ENCODE measurements around the gene DDX42. TPM values are rescaled to one million over a fixed set of nuclear protein-coding genes. Genes with fewer than 3 reads are reported as not detected.

Gene DDX42
- total RNA-seq, 3 donors from 2014 or later, result 86.1 to 137 (median 89.9) TPM

DNA sequence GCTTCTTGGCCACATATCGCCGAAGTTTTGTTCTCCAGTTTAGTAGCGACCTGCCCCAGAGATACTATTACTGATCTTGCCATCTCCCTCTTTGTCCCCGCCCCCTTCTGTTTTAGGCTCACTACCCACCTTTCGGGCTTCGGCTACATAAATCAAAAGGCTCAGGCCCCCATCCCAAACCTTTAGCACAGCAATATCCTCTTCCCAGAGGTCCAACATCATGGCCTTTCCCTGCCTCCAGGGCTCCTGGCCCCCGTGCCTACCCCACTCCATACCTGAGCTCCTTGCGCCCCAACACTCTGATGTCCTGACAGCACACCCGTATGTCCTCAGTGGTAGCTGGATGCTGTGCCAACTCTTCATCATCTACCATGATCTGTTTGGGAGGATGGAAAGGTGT lies 50.4 kb downstream of the DDX42 start:
- no peak for TF ChIP-seq CTCF (IDR thresholded peaks at IDR 0.05)
- intact Hi-C loops (cut with DNase I, micrococcal nuclease), result loop anchor here in 1 of 2 donors (10.0 kb wide), 1 partner anchor 50 kb away; the partner anchor contains the start of genes CCDC47 and DDX42
- ATAC-seq (no peak), DNase-seq (no peak)
- Histone ChIP-seq H3K36me3 (ENCODE audit: low read depth) (peaks cover 12% of the 10 kb centered on the region), H3K9me3 (no peaks in the 10 kb centered on the region), H3K4me3 (no peak overlapping the region), H3K4me1 (ENCODE audit: low read depth) (peaks cover 19% of the 10 kb centered on the region)

- ATAC-seq (peak; percentile 6), DNase-seq (no peak)
- Histone ChIP-seq H3K9me3 (no peaks in the 10 kb centered on the region), H3K4me1 (ENCODE audit: low read depth) (peaks cover 16% of the 10 kb centered on the region), H3K4me3 (peak overlapping the region; percentile 65), H3K36me3 (ENCODE audit: low read depth) (peaks cover 22% of the 10 kb centered on the region)
- no peak for TF ChIP-seq CTCF (IDR thresholded peaks at IDR 0.05)
- intact Hi-C loops (cut with DNase I, micrococcal nuclease), result loop anchor here in 1 of 2 donors (10.0 kb wide), 1 partner anchor 52 kb away; the partner anchor contains the start of genes CCDC47 and DDX42
Observed at GRCh38 chr17:63826468-63827001, 52.6 kb downstream of the DDX42 start.

GRCh38 chr17:63827002-63827800 lies 53.2 kb downstream of the DDX42 start, which contains the start of the genes FTSJ3 and PSMC5:
Gene FTSJ3 (minus strand): TSS chr17:63827663. CDS start chr17:63826902, 761 bp downstream.
Gene PSMC5 (plus strand): TSS chr17:63827431. CDS start chr17:63827491, 60 bp downstream.
- no peaks in the 10 kb centered on the region for H3K9me3 ChIP-seq
- peaks cover 16% of the 10 kb centered on the region for H3K4me1 ChIP-seq (ENCODE audit: low read depth)
- TF ChIP-seq CTCF (IDR thresholded peaks at IDR 0.05), result peak; percentile 50
- peak within 1 kb of the TSS; percentile 65 for H3K4me3 ChIP-seq
- intact Hi-C loops (cut with DNase I, micrococcal nuclease), result loop anchor here in 1 of 2 donors (10.0 kb wide), 1 partner anchor 52 kb away; the partner anchor contains the start of genes CCDC47 and DDX42
- peak; percentile 95 for ATAC-seq
- peaks cover 18% of the 10 kb centered on the region for H3K36me3 ChIP-seq (ENCODE audit: low read depth)
- peak; percentile 94 to 98 (median 98) for DNase-seq

- no peak for ATAC-seq
- H3K36me3 ChIP-seq (ENCODE audit: low read depth), result peaks cover 17% of the 10 kb centered on the region
- peak overlapping the region; percentile 65 for H3K4me3 ChIP-seq
- peaks cover 16% of the 10 kb centered on the region for H3K4me1 ChIP-seq (ENCODE audit: low read depth)
- no peaks in the 10 kb centered on the region for H3K9me3 ChIP-seq
- intact Hi-C loops (cut with DNase I, micrococcal nuclease), result loop anchor here in 1 of 2 donors (10.0 kb wide), 1 partner anchor 53 kb away; the partner anchor contains the start of genes CCDC47 and DDX42
- TF ChIP-seq CTCF (IDR thresholded peaks at IDR 0.05), result no peak
- no peak for DNase-seq
Observed at GRCh38 chr17:63827801-63828221, 53.8 kb downstream of the DDX42 start.

- ATAC-seq (no peak), DNase-seq (no peak)
- Histone ChIP-seq H3K9me3 (no peaks in the 10 kb centered on the region), H3K4me1 (ENCODE audit: low read depth) (peaks cover 16% of the 10 kb centered on the region), H3K36me3 (ENCODE audit: low read depth) (peaks cover 23% of the 10 kb centered on the region), H3K4me3 (no peak overlapping the region)
- no peak for TF ChIP-seq CTCF (IDR thresholded peaks at IDR 0.05)
- intact Hi-C loops (cut with DNase I, micrococcal nuclease), result loop anchor here in 1 of 2 donors (10.0 kb wide), 1 partner anchor 54 kb away; the partner anchor contains the start of genes CCDC47 and DDX42
Observed at GRCh38 chr17:63828936-63829335, 55.0 kb downstream of the DDX42 start.
